ENCODE data around the gene ACADVL.

GRCh38 chr17:7263801-7264078 is 44.0 kb downstream of the ACADVL start:
- TF ChIP-seq, protein P1, sequence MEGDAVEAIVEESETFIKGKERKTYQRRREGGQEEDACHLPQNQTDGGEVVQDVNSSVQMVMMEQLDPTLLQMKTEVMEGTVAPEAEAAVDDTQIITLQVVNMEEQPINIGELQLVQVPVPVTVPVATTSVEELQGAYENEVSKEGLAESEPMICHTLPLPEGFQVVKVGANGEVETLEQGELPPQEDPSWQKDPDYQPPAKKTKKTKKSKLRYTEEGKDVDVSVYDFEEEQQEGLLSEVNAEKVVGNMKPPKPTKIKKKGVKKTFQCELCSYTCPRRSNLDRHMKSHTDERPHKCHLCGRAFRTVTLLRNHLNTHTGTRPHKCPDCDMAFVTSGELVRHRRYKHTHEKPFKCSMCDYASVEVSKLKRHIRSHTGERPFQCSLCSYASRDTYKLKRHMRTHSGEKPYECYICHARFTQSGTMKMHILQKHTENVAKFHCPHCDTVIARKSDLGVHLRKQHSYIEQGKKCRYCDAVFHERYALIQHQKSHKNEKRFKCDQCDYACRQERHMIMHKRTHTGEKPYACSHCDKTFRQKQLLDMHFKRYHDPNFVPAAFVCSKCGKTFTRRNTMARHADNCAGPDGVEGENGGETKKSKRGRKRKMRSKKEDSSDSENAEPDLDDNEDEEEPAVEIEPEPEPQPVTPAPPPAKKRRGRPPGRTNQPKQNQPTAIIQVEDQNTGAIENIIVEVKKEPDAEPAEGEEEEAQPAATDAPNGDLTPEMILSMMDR (IDR thresholded peaks at IDR 0.05), result no peak
- TF ChIP-seq ZFX (IDR thresholded peaks at IDR 0.05; ENCODE audit: borderline replicate concordance), result no peak
